CD4-positive, alpha-beta T cell treated with Interleukin-15 for 4 hours (primary cell): ENCODE data around the gene ZNFX1.
"Not testable (repeated sequence)": the region's sequence is repeated elsewhere in the genome, so short reads cannot be mapped to it uniquely, and the experiment has no call there.

Experiments used
- DNase-seq: peaks from one replicate; pipeline ENCODE4 v3.0.0-alpha.2; 2020; ENCODE audit warnings: low spot score

The ZNFX1 gene

DNA sequence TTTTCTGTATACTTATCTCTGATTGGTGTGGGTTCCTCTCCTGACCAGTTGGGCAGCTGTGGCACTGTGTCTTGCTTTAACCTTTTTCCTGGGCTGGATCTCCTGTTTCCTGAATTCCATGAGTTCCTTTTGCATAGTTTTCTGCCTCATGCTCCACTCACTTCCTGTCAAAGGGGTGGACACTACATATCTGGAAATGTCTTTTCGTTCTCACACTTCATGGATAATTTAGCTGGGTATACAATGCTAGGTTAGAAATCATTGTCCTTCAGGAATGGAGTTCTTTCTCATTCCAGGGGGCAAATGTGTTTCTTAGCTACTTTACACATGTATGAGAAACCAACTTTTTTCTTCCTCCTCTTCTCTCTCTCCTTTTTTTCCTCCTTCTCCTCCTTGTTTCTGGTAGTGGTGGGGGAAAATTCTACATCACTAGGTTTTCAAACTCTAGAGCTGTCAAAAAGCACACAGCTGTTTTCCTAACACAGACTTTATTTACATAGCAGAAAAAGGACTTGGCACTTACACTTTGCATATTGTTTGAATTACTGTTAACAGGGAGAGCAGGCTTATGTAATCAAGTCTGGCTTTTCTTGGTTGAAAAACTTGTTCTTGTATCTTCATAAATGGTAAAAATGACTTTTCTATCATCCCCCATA, 67.6 kb downstream of the ZNFX1 start:
- DNase-seq, result no peak

DNA sequence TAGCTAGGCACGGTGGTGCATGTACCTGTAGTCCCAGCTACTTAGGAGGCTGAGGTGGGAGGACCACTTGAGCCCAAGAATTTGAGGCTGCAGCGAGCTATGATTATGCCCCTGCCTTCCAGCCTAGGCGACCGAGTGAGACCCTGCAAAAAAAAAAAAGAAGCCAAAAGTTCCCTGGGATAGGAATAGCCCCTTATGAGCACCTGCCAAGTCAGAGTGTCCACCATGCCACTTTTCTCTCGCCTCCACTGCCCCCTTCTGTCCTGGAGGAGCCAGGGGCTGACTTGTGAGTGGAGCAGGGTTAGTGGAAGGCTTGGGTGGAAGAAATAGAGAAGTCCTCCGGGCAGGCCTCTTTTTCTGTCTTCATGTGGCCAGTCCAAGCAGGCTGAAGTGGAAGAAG, 70.8 kb downstream of the ZNFX1 start:
- no peak for DNase-seq

DNA sequence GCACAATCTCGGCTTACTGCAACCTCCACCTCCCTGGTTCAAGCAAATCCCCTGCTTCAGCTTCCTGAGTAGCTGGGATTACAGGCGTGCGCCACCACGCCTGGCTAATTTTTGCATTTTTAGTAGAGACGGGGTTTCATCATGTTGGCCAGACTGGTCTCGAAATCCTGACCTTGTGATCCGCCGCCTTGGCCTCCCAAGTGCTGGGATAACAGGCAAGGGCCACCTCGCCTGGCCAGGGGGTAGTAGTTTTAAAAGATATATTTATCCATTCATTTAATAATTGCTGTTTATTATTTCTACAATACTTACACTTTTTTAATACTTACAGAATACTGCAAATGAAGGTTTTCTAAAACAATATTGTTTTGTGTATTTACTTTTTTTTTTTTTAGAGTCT, 74.1 kb downstream of the ZNFX1 start:
- DNase-seq, result no peak

DNA sequence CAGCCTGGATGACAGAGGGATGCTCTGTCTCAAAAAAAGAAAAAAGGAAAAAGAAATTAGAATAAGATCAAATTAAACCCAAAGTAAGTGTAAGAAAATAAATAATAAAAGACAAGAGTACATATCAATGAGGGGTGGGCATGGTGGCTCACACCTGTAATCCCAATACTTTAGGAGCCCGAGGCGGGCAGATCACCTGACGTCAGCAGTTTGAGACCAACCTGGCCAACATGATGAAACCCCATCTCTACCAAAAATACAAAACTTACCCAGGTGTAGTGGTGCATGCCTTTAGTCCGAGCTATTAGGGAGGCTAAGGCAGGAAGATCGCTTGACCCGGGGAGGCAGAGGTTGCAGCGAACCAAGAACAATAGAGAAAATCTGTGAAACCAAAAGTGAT, 74.8 kb downstream of the ZNFX1 start:
- DNase-seq, result no peak

DNA sequence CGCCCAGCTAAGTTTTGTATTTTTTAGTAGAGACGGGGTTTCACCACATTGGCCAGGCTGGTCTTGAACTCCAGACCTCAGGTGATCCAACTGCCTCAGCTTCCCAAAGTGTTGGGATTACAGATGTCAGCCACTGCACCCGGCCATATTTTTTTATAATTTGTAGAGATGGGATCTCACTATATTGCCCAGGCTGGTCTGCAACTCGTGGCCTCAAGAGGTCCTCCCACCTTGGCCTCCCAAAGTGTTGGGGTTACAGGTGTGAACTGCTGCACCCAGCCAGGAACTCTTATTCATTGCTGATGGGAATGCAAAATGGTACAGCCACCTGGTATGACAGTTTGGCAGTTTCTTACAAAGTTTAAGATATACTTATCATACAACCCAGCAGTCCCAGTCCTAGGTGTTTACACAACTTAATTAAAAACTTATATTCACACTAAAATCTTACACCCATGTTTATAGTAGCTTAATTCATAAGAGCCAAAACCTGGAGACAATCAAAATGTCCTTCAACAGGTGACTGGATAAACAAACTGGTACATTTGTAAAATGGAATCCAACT, 78.0 kb downstream of the ZNFX1 start:
- no peak for DNase-seq

DNA sequence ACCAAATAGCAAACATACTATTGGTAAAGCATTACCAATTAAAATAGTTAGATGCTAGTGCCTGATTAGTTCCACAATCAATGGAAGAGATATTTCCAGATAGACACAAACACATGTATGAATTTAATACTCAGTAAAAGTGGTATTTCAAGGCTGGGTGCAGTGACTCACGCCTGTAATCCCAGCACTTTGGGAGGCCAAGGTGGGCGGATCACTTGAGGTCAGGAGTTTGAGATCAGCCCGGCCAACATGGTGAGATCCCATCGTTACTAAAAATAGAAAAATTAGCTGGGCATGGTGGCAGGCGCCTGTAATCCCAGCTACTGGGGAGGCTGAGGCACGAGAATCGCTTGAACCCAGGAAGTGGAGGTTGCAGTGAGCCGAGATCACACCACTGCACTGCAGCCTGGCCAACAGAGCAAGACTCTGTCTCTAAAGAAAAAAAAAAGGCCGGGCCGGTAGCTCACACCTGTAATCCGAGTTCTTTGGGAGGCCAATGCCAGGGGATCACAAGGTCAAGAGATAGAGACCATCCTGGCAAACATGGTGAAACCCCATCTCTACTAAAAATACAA, 84.8 kb downstream of the ZNFX1 start:
- DNase-seq, result not testable (repeated sequence)
